ENCODE results near the gene KIF11.
A peak's percentile ranks its signal among the peaks of the same experiment; 100 is the strongest.
"Not testable (repeated sequence)": the region's sequence is repeated elsewhere in the genome, so short reads cannot be mapped to it uniquely, and the experiment has no call there.

Gene KIF11

DNA sequence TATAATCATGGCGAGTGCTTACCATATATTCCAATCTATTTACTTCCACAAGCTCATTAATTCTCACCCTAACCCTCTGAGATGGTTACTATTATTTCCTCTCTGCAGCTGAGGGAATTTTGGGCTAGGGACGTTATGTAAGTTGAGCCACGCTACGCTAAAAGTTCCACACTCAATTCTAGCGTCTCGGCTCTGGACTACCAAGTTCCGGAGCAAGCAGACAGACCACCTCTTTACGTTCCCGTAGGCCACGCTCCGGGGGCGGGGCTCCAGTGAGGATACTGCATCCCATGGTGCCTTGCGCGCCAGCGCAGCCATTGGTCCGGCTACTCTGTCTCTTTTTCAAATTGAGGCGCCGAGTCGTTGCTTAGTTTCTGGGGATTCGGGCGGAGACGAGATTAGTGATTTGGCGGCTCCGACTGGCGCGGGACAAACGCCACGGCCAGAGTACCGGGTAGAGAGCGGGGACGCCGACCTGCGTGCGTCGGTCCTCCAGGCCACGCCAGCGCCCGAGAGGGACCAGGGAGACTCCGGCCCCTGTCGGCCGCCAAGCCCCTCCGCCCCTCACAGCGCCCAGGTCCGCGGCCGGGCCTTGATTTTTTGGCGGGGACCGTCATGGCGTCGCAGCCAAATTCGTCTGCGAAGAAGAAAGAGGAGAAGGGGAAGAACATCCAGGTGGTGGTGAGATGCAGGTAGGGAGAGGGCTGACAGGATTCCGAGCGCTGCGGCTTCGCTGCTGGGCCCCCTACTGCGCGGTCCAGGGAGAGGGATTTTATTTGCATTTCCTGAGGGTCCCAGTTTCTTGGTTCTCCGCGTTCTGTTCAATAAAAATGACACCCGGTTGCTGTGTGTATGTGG, at the start of gene KIF11:
Gene KIF11 (plus strand): TSS at position 370 of the 858 bp plus-strand sequence. CDS start 246 bp downstream, at position 616.
- peak; percentile 98 for DNase-seq

DNA sequence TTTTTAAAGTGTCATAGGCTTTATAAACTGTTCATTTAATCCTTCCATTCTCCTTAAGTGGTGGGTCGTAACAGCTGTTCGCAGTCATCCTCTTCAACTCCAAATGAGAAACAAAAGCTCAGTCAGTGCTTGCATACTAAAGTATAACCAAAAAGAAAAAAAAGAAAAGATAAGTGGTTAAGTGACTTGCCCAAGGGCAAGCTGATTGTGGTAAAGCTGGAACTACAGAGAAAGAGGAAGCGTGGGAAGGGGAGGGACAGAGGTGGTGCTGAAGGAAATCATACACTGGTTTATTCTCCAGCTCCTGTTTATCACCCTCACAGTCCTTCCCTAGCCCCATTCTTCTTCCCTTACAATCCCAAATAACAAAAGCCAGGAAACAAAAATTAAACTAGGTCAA, 48.6 kb upstream of the KIF11 start:
- peak; percentile 78 for DNase-seq

- no peak for DNase-seq
Measured at GRCh38 chr10:92545556-92545955, 47.4 kb upstream of the KIF11 start.

- DNase-seq = no peak
Measured at GRCh38 chr10:92547676-92548075, 45.3 kb upstream of the KIF11 start.

- no peak for DNase-seq
Measured at GRCh38 chr10:92550924-92551323, 42.0 kb upstream of the KIF11 start.

DNA sequence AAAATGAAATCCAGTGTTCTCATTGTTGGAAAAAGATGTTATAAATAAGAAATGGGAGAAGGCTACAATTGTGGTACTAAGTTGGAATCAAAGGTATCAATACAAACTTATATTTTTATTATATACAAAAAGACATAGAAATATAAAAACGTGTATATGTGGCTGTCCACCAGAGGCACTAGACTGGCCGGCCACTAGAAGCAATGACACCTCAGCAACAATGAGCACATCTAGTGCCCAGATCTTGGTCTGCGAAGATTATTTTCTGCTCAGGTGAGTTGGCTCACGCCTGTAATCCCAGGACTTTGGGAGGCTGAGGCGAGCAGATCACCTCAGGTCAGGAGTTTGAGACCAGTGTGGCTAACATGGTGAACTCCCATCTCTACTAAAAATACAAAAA, 40.6 kb upstream of the KIF11 start:
- no peak for DNase-seq

- DNase-seq = no peak
Measured at GRCh38 chr10:92553959-92554358, 39.0 kb upstream of the KIF11 start.

- no peak for DNase-seq
Measured at GRCh38 chr10:92559046-92559445, 33.9 kb upstream of the KIF11 start.

DNA sequence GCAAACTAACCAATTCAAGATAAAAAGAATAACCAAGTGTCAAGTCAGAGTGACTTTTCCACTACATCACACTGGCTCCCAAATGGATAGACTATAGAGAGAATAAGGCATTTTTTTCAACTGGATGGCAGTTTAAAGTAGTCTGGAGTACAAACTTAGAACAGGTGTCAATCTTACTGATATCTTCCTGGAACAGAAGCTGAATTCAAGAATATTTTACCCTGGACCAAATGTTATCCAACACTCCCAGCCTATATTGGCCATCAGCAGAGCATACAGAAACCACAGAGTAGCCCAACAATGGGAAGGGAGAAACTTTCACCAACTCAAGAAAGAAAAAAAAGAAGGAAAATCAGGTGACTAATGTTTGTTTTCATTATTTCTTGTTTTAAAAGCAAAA, 30.5 kb upstream of the KIF11 start:
- DNase-seq = no peak

DNA sequence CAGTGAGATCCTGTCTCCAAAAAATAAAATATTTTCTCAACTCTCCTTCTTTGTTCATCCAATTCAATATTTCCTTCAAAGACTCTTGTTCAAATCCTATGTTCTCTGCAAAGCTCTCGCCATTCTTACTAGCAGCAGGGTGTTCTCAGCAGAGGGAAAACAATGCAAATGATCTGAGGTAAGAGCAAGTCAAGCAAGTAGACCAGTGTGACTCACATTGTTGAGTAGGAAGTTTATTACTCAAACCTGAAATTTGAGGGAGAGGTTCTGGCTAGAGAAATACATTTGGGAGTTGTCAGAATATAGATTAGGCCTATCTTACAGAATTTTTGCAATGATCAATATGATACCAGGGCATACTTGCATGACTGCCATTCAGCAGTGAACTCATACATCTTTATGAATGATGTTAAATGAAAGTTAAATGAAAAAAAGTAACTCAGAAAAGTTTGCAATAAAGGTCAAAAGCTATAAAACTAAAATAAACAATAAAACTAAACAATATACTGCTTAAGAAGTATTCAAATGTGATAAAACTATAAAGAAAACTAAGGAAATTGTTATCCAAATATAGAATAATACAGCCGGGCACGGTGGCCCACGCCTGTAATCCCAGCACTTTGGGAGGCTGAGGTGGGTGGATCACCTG, 24.9 kb upstream of the KIF11 start:
- peak; percentile 60 for DNase-seq

DNA sequence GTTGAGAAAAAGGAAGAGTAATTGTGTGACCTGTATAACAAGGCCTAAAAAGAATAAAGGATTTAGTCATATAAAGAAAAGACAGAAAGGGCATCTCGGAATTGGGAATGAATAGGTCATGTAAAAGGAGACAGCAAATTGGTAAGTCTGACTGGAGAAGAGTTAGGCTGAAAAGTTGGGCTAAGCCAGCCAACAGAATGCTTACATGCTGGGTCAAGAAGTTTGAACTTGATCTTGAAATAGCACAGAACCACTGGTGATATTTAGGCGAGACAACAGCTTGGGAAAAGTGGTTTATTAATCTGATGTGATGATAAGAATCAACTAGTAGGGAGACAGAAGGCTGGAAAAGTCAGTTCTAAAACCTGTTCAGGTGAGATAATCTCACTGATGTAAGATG, 23.9 kb upstream of the KIF11 start:
- no peak for DNase-seq

- not testable (repeated sequence) for DNase-seq
Measured at GRCh38 chr10:92569663-92570062, 23.3 kb upstream of the KIF11 start.

DNA sequence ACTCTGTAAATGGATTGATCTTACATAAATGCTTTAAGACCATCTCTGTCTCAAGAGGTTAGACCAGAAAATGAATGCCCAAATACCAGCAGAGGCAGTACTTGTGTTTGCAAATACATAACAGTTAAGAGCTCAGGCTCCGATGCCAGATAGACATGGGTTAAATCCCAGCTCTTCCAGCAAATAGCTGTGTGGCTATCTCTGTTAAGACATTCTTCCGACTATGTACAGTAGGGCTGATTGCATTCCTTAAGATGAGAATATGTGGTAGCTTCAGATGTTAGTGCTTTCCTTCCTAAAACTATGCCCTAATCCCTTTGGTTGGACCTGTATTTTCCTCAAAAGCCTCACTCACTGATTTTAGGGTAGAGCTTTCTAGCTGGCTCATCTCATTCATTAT, 21.3 kb upstream of the KIF11 start:
- no peak for DNase-seq

GRCh38 chr10:92572362-92573090, 20.4 kb upstream of the KIF11 start:
- no peak for DNase-seq

GRCh38 chr10:92573091-92573797, 19.7 kb upstream of the KIF11 start:
- DNase-seq = peak; percentile 50

GRCh38 chr10:92573798-92574547, 19.0 kb upstream of the KIF11 start, which contains the start of gene IDE:
IDE (minus strand) TSS chr10:92574093; CDS start chr10:92574019, 74 bp downstream.
- peak; percentile 88 for DNase-seq

GRCh38 chr10:92574548-92575261, 18.2 kb upstream of the KIF11 start:
- DNase-seq = peak; percentile 76

GRCh38 chr10:92575961-92576360, 17.0 kb upstream of the KIF11 start:
- peak; percentile 80 for DNase-seq

GRCh38 chr10:92582347-92582746, 10.6 kb upstream of the KIF11 start:
- not testable (repeated sequence) for DNase-seq

GRCh38 chr10:92590623-92591549, 2.0 kb upstream of the KIF11 start:
- DNase-seq = peak; percentile 21
